GM23338 (cell line): ENCODE results near the gene TNNC1. TPM values are rescaled to one million over a fixed set of nuclear protein-coding genes. Genes with fewer than 3 reads are reported as not detected.

ENCODE experiments used
- ATAC-seq: fragments of 200-7000 bp; cut with Tn5 transposase; 3 replicates; pipeline ENCODE4 v1.9.1; 2020
- DNase-seq: peaks from one replicate; pipeline ENCODE4 v3.0.0-alpha.2; 2015; ENCODE audit warnings: low spot score
- H2AFZ ChIP-seq: fragments of 200-600 bp; sonication (generic); 2 replicates; pipeline ENCODE4 v1.8.0; 2016; ENCODE audit warnings: antibody characterized with exemption, mild to moderate bottlenecking, moderate library complexity
- H3F3A ChIP-seq: fragments of 200-600 bp; sonication (generic); replicated peaks from 2 replicates; pipeline ENCODE4 v1.8.0; 2017; ENCODE audit warnings: antibody characterized with exemption, mixed run types, low read depth
- H3K27ac ChIP-seq: fragments of 200-600 bp; sonication (generic); 2 replicates; pipeline ENCODE4 v1.6.1; 2016; ENCODE audit warnings: low read depth
- H3K27me3 ChIP-seq: fragments of 200-600 bp; sonication (generic); 2 replicates; pipeline ENCODE4 v1.8.0; 2016; ENCODE audit warnings: mild to moderate bottlenecking, mixed run types, moderate library complexity; ENCODE audit not compliant: insufficient read depth
- H3K36me3 ChIP-seq: fragments of 200-600 bp; sonication (generic); 2 replicates; pipeline ENCODE4 v1.8.0; 2016; ENCODE audit warnings: mild to moderate bottlenecking; ENCODE audit not compliant: insufficient read depth
- H3K4me1 ChIP-seq: fragments of 200-600 bp; sonication (generic); 2 replicates; pipeline ENCODE4 v1.8.0; 2016; ENCODE audit warnings: mild to moderate bottlenecking, moderate library complexity; ENCODE audit not compliant: insufficient read depth
- H3K4me2 ChIP-seq: fragments of 200-600 bp; sonication (generic); 2 replicates; pipeline ENCODE4 v1.7.1; 2017; ENCODE audit warnings: mixed run types
- H3K4me3 ChIP-seq: fragments of 200-600 bp; sonication (generic); 2 replicates; pipeline ENCODE4 v1.6.1; 2016; ENCODE audit warnings: mixed run types
- H3K79me2 ChIP-seq: fragments of 200-600 bp; sonication (generic); replicated peaks from 2 replicates; pipeline ENCODE4 v1.8.0; 2017; ENCODE audit warnings: mild to moderate bottlenecking; ENCODE audit not compliant: insufficient read depth
- H3K9me2 ChIP-seq: fragments of 200-600 bp; sonication (generic); 2 replicates; pipeline ENCODE4 v1.8.0; 2017; ENCODE audit not compliant: insufficient read depth
- H4K20me1 ChIP-seq: fragments of 200-600 bp; sonication (generic); replicated peaks from 2 replicates; pipeline ENCODE4 v1.8.0; 2017; ENCODE audit warnings: mild to moderate bottlenecking; ENCODE audit not compliant: insufficient read depth
- H3K27ac Mint-ChIP-seq: 2 replicates; pipeline ENCODE4 v1.8.0; 2020; ENCODE audit warnings: inconsistent platforms, mild to moderate bottlenecking, moderate library complexity, mixed read lengths
- H3K27me3 Mint-ChIP-seq: 3 replicates; pipeline ENCODE4 v1.8.0; 2022; ENCODE audit warnings: low read depth, mild to moderate bottlenecking, moderate library complexity, mixed read lengths, inconsistent platforms; ENCODE audit not compliant: insufficient read depth, poor library complexity
- H3K36me3 Mint-ChIP-seq: 3 replicates; pipeline ENCODE4 v1.8.0; 2021; ENCODE audit warnings: low read depth, mild to moderate bottlenecking, inconsistent platforms, moderate library complexity, mixed read lengths
- H3K4me1 Mint-ChIP-seq: 3 replicates; pipeline ENCODE4 v1.8.0; 2020; ENCODE audit warnings: mild to moderate bottlenecking, inconsistent platforms, mixed read lengths
- H3K4me3 Mint-ChIP-seq: 3 replicates; pipeline ENCODE4 v1.8.0; 2021; ENCODE audit warnings: moderate library complexity, mild to moderate bottlenecking, inconsistent platforms, mixed read lengths
- H3K9me3 Mint-ChIP-seq: 3 replicates; pipeline ENCODE4 v1.8.0; 2020; ENCODE audit warnings: moderate library complexity, mild to moderate bottlenecking, inconsistent platforms, mixed read lengths
- CREB1 ChIP-seq: fragments of 250-450 bp; sonication (Bioruptor Pico); IDR thresholded peaks from 2 replicates; pipeline ENCODE4 v1.5.0; 2020; ENCODE audit warnings: low read depth, mild to moderate bottlenecking, moderate library complexity
- EZH2 ChIP-seq: fragments of 200-600 bp; sonication (generic); IDR thresholded peaks from one replicate; pipeline ENCODE4 v1.8.0; 2017; ENCODE audit warnings: antibody characterized with exemption, mild to moderate bottlenecking, low read depth; ENCODE audit not compliant: unreplicated experiment
- EZH2phosphoT487 ChIP-seq: fragments of 200-600 bp; sonication (generic); IDR thresholded peaks from one replicate; pipeline ENCODE4 v1.8.1; 2018; ENCODE audit warnings: antibody characterized with exemption; ENCODE audit not compliant: unreplicated experiment
- JUNB ChIP-seq: IDR thresholded peaks from one replicate; pipeline ENCODE4 v1.6.1; 2016; ENCODE audit warnings: antibody characterized with exemption; ENCODE audit not compliant: unreplicated experiment
- NANOG ChIP-seq: IDR thresholded peaks from 2 replicates; pipeline ENCODE4 v1.6.1; 2016; ENCODE audit warnings: antibody characterized with exemption, borderline replicate concordance
- POLR2AphosphoS5 ChIP-seq: IDR thresholded peaks from 2 replicates; pipeline ENCODE4 v1.6.1; 2016; ENCODE audit warnings: antibody characterized with exemption, low read depth
- STAT1 ChIP-seq: IDR thresholded peaks from one replicate; pipeline ENCODE4 v1.6.1; 2016; ENCODE audit warnings: antibody characterized with exemption; ENCODE audit not compliant: unreplicated experiment
- ZNF114 ChIP-seq: fragments of 250-450 bp; sonication (Bioruptor Pico); IDR thresholded peaks from 2 replicates; pipeline ENCODE4 v1.5.0; 2020; ENCODE audit warnings: mild to moderate bottlenecking, moderate library complexity
- ZNF331 ChIP-seq: fragments of 250-450 bp; sonication (Bioruptor Pico); IDR thresholded peaks from 2 replicates; pipeline ENCODE4 v1.5.0; 2020; ENCODE audit warnings: low read depth, mild to moderate bottlenecking, moderate library complexity
- polyA plus RNA-seq: library from polyadenylated mRNA; unstranded; fragments of >200 nt; fragmentation: Nextera tagmentation; extraction: Ambion mirVana; gene quantifications from 2 replicates; pipeline ENCODE4 v1.2.1, GENCODE V29; 2016
- total RNA-seq: library from RNA; depleted of rRNA; stranded (reverse); fragments of >200 nt; shearing (Covaris generic); gene quantifications from 2 replicates; pipeline ENCODE4 v1.2.3, GENCODE V29; 2014
- TF ChIP-seq, protein P1 (sequence below), 2 experiments: fragments of 200-600 bp in 1 of 2; sonication (generic) in 1 of 2; conservative IDR thresholded peaks; 2 replicates each; pipeline versions ENCODE4 v1.5.1 to v1.6.1; 2016 to 2017; ENCODE audit warnings: antibody characterized with exemption in 2 of 2, low read depth in 2 of 2, mild to moderate bottlenecking in 2 of 2, moderate library complexity in 1 of 2
- TF ChIP-seq, protein P2 (sequence below): IDR thresholded peaks from one replicate; pipeline ENCODE4 v1.6.1; 2018; ENCODE audit warnings: antibody characterized with exemption; ENCODE audit not compliant: unreplicated experiment
- TF ChIP-seq, protein P3 (sequence below): IDR thresholded peaks from 2 replicates; pipeline ENCODE4 v1.6.1; 2016; ENCODE audit warnings: antibody characterized with exemption
- TF ChIP-seq, protein P4 (sequence below): fragments of 250-450 bp; sonication (Bioruptor Pico); IDR thresholded peaks from 2 replicates; pipeline ENCODE4 v1.5.0; 2020; ENCODE audit warnings: mild to moderate bottlenecking, moderate library complexity

The TNNC1 gene
- total and polyA plus RNA-seq, 2 experiments from 2014 or later: 6.5 to 6.9 TPM

DNA sequence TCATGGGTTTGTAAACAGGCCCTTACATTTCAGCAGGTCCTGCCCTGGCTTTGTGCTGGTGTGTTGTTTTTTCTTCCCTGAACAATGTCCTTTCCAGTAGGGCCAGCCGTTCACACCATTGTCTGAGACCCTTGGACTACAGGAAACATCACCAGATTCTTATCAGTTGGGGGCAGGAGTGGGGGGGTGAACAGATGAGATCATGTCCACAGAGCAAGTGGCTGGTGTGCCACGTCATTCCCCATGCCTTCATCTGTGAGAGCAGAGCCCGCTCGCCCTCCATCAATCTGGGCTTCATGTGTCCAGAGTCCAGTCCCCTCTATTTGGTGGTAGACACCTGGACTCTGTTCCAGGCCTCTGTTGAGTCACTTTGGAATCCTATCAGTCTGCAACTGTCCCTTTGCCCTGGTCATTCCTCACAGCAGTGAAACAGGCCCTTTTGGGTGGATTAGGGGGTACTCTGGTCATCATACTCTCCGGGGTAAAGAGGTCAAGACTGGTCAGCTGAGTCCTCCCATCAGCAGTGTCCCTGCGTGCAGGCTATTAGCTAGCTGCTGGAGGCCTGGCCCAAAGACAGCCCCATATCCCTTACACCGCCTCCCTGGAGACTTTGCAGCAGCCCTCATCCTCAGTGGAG, 23.9 kb downstream of the TNNC1 start:
- DNase-seq (no peak), ATAC-seq (no peak)
- Mint-ChIP-seq H3K4me3 (no peak overlapping the region), H3K27me3 (peaks cover 3% of the 10 kb centered on the region), H3K9me3 (no peaks in the 10 kb centered on the region), H3K27ac (no peak overlapping the region), H3K36me3 (no peaks in the 10 kb centered on the region), H3K4me1 (peaks cover 11% of the 10 kb centered on the region)
- Histone ChIP-seq H3K4me3 (no peak overlapping the region), H3K9me2 (no peaks in the 10 kb centered on the region), H4K20me1 (no peaks in the 10 kb centered on the region), H3K36me3 (no peaks in the 10 kb centered on the region), H3K4me2 (no peak overlapping the region), H2AFZ (no peak overlapping the region), H3F3A (no peaks in the 10 kb centered on the region), H3K27ac (no peak overlapping the region), H3K27me3 (no peaks in the 10 kb centered on the region), H3K79me2 (no peaks in the 10 kb centered on the region), H3K4me1 (no peaks in the 10 kb centered on the region)
- TF ChIP-seq NANOG: no peak
- TF ChIP-seq, protein P1, sequence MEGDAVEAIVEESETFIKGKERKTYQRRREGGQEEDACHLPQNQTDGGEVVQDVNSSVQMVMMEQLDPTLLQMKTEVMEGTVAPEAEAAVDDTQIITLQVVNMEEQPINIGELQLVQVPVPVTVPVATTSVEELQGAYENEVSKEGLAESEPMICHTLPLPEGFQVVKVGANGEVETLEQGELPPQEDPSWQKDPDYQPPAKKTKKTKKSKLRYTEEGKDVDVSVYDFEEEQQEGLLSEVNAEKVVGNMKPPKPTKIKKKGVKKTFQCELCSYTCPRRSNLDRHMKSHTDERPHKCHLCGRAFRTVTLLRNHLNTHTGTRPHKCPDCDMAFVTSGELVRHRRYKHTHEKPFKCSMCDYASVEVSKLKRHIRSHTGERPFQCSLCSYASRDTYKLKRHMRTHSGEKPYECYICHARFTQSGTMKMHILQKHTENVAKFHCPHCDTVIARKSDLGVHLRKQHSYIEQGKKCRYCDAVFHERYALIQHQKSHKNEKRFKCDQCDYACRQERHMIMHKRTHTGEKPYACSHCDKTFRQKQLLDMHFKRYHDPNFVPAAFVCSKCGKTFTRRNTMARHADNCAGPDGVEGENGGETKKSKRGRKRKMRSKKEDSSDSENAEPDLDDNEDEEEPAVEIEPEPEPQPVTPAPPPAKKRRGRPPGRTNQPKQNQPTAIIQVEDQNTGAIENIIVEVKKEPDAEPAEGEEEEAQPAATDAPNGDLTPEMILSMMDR (conservative IDR thresholded peaks at IDR 0.05; ENCODE audit: low read depth in 2 of 2): no peak
- TF ChIP-seq, protein P2, sequence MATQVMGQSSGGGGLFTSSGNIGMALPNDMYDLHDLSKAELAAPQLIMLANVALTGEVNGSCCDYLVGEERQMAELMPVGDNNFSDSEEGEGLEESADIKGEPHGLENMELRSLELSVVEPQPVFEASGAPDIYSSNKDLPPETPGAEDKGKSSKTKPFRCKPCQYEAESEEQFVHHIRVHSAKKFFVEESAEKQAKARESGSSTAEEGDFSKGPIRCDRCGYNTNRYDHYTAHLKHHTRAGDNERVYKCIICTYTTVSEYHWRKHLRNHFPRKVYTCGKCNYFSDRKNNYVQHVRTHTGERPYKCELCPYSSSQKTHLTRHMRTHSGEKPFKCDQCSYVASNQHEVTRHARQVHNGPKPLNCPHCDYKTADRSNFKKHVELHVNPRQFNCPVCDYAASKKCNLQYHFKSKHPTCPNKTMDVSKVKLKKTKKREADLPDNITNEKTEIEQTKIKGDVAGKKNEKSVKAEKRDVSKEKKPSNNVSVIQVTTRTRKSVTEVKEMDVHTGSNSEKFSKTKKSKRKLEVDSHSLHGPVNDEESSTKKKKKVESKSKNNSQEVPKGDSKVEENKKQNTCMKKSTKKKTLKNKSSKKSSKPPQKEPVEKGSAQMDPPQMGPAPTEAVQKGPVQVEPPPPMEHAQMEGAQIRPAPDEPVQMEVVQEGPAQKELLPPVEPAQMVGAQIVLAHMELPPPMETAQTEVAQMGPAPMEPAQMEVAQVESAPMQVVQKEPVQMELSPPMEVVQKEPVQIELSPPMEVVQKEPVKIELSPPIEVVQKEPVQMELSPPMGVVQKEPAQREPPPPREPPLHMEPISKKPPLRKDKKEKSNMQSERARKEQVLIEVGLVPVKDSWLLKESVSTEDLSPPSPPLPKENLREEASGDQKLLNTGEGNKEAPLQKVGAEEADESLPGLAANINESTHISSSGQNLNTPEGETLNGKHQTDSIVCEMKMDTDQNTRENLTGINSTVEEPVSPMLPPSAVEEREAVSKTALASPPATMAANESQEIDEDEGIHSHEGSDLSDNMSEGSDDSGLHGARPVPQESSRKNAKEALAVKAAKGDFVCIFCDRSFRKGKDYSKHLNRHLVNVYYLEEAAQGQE: no peak
- no peak for TF ChIP-seq JUNB
- TF ChIP-seq ZNF114: no peak
- TF ChIP-seq ZNF331 (CRISPR knock-in tag): no peak
- no peak for TF ChIP-seq EZH2
- TF ChIP-seq CREB1 (CRISPR knock-in tag): no peak
- no peak for TF ChIP-seq EZH2phosphoT487
- TF ChIP-seq POLR2AphosphoS5: no peak
- TF ChIP-seq, protein P3, sequence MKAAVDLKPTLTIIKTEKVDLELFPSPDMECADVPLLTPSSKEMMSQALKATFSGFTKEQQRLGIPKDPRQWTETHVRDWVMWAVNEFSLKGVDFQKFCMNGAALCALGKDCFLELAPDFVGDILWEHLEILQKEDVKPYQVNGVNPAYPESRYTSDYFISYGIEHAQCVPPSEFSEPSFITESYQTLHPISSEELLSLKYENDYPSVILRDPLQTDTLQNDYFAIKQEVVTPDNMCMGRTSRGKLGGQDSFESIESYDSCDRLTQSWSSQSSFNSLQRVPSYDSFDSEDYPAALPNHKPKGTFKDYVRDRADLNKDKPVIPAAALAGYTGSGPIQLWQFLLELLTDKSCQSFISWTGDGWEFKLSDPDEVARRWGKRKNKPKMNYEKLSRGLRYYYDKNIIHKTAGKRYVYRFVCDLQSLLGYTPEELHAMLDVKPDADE: no peak
- TF ChIP-seq, protein P4, sequence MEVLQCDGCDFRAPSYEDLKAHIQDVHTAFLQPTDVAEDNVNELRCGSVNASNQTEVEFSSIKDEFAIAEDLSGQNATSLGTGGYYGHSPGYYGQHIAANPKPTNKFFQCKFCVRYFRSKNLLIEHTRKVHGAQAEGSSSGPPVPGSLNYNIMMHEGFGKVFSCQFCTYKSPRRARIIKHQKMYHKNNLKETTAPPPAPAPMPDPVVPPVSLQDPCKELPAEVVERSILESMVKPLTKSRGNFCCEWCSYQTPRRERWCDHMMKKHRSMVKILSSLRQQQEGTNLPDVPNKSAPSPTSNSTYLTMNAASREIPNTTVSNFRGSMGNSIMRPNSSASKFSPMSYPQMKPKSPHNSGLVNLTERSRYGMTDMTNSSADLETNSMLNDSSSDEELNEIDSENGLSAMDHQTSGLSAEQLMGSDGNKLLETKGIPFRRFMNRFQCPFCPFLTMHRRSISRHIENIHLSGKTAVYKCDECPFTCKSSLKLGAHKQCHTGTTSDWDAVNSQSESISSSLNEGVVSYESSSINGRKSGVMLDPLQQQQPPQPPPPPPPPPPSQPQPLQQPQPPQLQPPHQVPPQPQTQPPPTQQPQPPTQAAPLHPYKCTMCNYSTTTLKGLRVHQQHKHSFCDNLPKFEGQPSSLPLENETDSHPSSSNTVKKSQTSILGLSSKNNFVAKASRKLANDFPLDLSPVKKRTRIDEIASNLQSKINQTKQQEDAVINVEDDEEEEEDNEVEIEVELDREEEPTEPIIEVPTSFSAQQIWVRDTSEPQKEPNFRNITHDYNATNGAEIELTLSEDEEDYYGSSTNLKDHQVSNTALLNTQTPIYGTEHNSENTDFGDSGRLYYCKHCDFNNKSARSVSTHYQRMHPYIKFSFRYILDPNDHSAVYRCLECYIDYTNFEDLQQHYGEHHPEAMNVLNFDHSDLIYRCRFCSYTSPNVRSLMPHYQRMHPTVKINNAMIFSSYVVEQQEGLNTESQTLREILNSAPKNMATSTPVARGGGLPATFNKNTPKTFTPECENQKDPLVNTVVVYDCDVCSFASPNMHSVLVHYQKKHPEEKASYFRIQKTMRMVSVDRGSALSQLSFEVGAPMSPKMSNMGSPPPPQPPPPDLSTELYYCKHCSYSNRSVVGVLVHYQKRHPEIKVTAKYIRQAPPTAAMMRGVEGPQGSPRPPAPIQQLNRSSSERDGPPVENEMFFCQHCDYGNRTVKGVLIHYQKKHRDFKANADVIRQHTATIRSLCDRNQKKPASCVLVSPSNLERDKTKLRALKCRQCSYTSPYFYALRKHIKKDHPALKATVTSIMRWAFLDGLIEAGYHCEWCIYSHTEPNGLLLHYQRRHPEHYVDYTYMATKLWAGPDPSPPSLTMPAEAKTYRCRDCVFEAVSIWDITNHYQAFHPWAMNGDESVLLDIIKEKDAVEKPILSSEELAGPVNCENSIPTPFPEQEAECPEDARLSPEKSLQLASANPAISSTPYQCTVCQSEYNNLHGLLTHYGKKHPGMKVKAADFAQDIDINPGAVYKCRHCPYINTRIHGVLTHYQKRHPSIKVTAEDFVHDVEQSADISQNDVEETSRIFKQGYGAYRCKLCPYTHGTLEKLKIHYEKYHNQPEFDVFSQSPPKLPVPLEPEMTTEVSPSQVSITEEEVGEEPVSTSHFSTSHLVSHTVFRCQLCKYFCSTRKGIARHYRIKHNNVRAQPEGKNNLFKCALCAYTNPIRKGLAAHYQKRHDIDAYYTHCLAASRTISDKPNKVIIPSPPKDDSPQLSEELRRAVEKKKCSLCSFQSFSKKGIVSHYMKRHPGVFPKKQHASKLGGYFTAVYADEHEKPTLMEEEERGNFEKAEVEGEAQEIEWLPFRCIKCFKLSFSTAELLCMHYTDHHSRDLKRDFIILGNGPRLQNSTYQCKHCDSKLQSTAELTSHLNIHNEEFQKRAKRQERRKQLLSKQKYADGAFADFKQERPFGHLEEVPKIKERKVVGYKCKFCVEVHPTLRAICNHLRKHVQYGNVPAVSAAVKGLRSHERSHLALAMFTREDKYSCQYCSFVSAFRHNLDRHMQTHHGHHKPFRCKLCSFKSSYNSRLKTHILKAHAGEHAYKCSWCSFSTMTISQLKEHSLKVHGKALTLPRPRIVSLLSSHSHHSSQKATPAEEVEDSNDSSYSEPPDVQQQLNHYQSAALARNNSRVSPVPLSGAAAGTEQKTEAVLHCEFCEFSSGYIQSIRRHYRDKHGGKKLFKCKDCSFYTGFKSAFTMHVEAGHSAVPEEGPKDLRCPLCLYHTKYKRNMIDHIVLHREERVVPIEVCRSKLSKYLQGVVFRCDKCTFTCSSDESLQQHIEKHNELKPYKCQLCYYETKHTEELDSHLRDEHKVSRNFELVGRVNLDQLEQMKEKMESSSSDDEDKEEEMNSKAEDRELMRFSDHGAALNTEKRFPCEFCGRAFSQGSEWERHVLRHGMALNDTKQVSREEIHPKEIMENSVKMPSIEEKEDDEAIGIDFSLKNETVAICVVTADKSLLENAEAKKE: no peak
- TF ChIP-seq STAT1: no peak
